HG02885 (cell line): ENCODE results near the gene SYVN1.
A peak's percentile ranks its signal among the peaks of the same experiment; 100 is the strongest.
"Not testable (repeated sequence)": the region's sequence is repeated elsewhere in the genome, so short reads cannot be mapped to it uniquely, and the experiment has no call there.

Source experiments
- ATAC-seq: cut with Tn5 transposase; IDR thresholded peaks from one replicate; pipeline ENCODE4 v1.9.1; 2021; ENCODE audit warnings: mild to moderate bottlenecking; ENCODE audit not compliant: unreplicated experiment, poor library complexity

Gene SYVN1

DNA sequence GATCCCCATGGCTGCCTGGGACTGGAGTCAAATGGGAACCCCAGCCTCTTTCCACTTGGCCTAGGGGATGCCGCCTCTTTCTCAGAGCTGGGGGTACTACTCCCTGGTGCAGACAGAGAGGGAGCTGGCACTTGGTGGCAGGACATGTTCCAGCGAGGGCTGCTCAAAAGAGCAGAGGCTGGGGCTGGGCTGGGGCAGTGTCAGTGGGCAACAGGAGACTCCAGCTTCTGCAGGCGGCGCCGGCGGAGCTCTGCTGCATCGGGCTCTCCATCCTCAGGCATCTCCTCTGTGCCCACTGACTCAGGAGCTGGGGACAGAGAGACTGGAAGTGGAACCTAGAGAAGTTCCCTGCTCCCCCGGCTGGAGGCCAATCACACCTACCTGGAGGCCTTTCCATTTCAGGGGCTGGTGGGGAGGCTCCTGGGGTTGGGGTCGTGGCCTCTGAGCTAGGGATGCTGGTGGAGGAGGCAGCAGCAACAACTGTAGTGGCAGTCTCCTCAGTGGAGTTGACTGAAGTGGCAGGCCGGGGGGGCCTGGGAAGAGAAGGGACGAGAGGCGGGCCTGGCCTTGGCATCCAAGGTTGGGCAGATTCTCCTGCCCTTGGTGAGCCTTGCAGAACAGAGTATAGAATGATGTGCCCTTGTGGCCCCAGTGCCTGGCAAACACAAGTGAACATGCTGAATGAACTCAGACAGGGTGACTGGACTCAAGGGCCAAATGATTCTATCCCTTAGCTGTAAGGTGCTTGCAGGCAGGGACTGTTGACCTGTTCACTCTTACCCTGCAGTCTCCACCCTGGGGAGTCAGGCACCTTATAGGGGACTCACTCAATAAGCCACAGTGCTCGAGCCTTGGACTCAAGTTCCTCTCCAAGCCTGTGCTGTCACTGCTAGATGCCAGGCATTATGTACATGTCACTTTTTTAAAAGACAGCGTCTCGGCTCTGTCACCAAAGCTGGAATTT is 5.9 kb downstream of the SYVN1 start:
- no peak for ATAC-seq

DNA sequence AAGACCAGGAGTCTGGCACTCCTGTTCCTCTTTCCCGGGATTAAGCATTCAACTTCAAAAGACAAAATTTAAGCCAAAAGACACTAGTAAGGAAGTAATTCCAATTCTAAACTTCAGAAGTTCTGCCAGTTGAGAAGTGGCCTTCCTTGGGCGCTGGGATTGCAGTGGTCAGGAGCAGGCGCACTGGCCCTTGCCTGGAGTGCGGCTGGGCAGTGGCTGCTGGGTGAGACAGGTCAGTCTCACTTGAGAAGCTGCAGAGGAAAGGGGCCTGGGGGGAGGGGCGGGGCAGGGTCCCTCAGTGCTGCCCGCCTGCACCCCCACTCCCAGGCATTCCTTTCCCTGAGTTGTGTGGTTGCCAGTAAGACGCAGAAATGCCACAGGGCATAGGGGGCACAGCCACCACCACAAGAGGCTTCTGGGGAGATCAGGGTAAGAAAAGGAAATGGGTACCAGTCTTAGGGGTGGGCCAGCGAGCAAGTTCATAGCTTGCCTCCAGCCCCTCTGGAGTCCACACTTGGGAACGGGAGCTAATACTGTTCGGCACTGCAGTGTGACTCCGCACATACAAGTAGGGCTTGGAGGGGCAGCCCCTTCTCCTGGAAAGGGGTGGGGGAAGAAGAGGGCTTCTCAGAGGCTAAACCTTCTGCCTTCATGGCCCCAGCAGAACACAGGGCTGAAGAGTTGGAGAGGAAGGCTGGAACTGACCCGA is 6.7 kb downstream of the SYVN1 start:
- no peak for ATAC-seq

DNA sequence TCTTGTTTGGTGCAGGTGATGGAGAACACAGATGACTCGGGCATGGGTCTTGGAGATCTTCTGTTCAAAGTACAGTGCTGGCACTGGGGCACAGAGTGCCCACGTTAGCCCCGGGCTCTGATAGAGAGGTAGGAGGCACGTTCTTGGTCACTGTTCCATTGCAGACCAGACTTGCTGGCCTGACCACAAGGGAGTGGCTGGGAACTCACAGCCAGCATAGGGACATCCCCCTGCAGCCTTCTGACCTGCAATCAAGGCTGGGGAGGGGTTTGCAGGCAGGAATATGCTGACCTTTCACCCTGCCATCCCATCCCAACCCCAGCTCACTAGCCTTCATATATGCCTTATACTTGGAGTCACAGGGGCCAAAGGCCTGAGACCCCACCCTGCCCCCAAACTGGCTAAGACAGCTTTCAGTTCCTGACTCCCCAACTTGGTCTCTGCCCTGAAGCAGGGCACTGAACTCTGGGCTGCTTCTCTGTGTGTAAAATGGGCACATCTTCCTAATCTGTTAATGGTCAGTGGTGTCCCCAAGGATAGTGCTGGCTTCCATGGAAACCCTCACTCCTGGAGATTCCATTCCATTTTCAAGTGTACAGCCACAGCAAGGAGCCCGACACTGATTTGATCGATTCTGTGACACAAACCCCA is 7.6 kb downstream of the SYVN1 start:
- no peak for ATAC-seq

DNA sequence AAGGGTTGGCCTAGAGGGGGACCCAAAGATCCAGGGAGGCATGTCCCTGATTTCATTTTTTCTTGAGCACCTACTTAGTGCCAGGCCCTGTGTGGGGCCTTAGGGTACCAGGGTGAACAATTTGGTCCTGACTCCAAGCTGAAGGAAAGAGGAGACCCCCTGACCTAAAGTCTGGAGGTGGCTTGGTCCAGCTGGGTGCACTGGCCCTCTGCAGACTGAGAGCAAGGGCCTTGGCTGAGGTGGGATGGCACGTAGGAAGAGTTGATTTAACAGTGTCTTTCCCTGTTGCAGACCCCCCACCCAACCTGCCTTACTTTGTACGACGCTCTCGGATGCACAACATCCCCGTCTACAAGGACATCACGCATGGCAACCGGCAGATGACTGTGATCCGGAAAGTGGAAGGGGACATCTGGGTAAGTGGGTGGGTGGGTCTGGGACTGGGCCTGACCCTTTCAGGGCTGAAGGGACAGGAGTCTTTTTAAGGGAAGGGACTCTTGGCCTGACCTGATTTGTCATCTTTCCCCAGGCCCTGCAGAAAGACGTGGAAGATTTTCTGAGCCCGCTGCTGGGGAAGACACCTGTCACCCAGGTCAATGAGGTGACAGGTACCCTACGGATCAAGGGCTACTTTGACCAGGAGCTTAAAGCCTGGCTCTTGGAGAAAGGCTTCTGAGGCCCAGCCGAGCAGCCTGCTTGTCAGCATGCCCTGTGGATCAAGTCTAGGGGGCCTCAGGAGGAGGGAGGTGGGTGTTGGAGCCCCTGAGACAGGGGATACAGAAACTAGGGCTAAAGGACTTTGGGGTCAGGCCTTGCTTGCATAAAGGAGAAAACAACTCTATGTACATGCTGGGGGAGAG is 8.9 kb downstream of the SYVN1 start:
- no peak for ATAC-seq

DNA sequence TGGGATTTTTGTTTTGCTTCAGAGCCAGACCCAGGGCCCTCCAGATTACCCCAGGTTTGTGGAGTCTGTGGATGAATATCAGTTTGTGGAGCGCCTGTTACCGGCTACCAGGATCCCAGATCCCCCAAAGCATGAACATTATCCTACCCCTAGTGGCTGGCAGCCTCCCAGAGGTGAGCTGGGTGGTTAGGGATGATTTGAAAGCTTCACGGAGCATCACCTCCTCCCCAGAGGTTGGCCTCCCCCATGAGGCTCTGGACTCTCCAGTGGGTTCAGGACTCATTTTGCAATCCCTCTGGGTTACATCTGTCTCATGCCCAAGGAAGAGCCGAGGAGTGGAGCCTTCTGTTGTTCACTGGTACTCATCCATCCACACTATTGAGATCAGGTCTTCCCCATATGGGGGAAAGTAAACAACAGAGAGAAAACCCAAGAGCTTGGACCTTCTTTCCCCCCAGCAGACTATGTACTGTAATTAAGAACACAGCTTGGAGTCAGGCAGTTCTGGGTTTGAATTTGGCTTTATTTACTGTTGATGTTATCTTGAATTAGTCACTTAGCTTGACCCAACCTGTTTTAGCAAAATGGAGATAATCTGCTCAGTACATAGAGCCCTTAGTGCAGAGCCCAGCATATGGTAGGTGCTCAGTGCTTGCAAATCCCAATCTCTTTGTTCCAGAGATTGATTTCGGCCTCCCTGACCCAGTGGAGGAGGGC is 9.7 kb downstream of the SYVN1 start:
- ATAC-seq, result no peak

DNA sequence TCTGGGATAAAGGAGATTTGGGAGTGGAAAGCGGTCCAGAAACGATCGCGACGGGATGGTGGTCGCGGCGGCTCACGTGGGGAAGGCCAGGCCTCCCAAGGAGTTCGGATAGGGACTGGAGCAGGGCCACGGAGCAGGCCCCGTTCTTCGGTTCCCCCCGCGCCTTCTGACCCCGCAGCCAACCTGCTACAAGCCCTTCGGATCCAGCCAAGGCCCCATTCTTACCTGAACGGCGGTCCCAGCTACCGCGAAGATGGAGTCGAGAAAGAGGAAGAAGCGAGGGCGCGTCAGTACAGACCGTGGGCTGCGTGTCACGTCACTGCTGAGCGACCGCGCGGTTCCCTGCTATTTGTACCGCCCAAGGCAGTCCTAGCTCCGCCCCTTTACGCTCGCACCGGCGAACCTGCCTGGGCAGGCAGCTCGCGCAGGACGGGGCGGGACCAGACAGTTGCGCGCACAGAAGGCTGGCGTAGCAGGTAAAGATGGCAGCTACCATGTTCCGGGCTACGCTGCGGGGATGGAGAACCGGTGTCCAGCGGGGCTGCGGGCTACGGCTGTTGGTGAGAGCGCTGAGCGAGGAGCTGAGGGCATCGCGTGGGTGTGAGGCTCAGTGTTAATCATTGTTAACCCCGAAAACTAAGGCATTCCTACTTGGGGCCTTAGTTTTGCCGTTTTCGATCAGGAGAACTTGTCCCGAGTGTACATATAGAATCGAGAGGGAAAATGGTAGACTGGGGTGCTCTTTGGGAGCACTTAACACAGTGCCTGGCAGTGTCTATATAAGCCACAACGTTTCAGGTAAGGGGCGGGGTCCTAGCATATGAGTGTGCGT is 12.2 kb downstream of the SYVN1 start, which contains the start of the genes FAU and MRPL49:
FAU (minus strand) TSS at position 270 of the 832 bp plus-strand sequence. CDS start 321 bp downstream, outside the sequence.
MRPL49 (plus strand) TSS at position 457 of the 832 bp plus-strand sequence; CDS start at position 483, 26 bp downstream.
- ATAC-seq, result peak; percentile 71

DNA sequence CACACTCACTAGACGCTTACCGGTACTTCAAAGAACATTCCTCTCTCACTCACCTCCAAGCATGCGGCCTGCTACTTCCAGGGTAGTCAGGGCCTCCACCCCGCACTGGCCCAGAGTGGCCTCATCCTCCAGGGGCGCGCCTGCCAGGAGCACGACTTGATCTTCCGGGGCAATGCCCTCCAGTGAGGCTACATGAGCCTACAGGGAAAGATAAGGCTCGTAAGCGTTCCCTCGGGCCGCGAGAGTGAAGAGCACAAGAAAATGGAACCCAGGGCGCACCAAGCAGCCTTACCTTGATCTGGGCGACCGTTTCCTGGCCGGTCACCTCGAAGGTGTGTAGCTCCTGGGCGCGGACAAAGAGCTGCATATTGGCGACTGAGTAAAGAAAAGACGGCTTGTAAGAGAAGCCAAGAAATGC is 12.9 kb downstream of the SYVN1 start:
- no peak for ATAC-seq

DNA sequence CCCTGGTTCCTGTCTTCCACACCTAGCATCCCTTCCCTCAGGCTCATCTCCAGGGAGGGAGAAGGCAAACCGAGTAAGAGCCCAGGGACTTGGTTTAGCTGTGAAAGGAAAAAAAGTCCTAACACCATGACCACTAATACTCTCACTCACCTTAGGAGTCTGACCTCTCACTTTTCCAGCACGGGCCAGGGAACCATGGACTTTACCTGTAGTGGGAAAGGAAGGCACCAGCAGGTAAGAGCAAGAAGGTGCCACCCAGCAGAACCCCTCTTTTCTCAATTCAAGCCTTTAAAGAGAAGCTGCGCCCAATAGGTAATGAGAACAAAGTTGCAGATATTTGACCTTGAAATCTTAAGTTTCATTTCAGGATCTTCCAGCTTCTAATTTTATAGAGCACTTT is 13.5 kb downstream of the SYVN1 start:
- ATAC-seq, result no peak

DNA sequence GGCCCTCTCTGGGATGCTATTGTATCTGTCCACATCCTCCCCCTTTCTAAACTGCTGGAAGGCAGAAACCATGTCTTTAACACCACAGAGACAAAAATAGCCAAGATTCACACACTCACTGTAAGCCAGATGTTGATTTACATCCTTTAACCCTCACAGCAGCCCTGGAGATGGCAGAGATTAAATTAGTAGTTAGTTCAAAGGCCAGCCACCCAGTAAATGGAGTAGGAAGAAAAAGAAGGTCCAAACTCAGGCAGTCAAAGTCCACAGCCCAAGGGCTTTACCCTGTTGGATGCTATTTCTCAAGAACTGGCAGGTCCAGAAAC is 14.7 kb downstream of the SYVN1 start:
- no peak for ATAC-seq

DNA sequence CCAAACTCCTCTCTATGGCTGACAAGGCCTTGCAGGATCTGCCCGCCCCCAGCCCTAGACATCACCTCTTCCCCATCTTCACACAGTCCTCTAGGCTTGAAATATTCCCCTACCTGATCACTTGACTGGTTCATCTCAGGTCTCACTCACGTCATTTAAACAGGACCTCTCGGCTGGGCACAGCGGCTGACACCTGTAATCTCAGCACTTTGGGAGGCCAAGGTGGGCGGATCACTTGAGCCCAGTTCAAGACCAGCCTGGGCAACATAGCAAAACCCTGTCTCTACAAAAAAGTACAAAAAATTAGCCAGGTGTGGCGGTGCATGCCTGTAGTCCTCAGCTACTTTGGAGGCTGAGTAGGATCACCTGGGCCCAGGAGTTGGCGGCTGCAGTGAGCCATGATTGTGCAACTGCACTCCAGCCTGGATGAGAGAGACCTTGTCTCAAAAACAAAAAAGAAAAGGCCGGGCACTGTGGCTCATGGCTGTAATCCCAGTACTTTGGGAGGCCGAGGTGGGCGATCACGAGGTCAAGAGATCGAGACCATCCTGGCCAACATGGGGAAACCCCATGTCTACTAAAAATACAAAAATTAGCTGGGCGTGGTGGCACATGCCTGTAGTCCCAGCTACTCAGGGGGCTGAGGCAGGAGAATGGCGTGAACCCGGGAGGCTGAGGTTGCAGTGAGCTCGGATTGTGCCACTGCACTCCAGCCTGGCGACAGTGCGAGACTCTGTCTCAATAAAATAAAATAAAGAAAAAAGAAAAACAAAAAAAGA is 15.2 kb downstream of the SYVN1 start:
- ATAC-seq, result not testable (repeated sequence)

DNA sequence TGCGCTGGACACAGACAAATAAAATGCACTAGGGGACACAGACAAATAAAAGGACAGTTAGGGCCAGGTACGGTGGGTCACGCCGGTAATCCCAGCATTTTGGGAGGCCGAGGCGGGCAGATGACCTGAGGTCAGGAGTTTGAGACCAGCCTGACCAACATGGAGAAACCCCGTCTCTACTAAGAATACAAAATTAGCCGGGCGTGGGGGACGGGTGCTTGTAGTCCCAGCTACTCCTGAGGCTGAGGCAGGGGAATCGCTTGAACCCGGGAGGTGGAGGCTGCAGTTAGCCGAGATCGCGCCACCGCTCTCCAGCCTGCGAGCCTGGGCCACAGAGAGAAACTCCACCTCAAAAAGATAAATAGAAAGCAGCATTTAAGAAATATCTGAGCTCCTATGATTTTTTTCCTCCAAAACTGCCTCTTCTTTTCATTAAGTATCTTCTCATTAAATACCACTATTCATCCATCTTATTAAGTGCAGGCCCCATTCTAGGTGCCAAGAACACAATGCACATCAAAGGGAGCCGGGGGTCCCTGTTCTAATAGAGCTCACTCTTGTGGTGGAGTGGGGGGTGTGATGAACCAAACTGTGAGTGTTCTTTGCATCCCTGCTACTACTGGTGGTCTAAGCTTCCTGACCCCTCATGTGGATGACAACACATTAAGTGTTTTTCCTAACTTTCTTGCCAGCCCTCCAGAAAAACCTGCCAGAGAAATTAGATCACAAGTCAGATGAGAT is 16.1 kb downstream of the SYVN1 start:
- ATAC-seq, result no peak

DNA sequence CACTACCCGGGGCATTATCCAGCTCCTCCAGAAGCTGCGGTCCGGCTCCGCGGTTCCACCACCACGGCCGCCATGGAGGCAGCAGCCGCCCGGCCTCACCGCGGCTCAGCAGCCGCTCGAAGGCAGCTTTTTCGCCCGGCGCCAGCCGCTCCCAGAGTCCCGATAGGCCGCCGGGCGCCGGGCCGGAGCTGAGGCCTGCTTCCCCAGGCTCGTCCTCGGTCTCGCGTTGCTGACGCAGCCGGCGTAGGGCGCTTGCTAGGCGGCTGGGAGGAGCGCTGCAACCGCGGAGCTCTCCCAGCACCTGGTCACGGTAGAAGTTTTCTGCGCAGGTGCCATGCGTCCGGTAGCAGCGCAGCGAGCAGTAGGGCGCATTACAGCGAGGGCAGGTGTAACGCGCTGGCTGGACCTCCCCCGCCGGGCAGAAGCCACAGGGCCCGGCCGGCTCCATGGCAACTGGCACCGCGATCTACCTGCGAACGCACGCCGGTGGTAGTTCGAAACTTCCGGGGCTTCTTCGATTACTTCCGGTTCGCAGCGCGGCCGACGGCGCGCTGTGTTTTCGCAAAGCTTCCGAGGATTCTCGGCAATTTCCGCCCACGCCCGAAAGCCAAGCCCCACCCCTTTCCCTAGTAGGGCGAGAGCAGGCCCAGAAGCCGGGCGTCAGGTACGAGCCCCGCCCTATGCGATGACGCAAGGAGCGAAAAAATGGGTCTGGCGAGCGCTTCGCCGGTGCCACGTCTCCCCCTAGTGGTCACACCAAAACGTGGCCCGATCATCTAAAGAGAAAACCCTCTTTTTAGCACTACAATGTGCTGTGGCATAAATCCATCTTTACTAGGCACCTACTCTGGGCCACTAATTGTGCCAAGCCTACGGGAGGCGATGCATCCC is 16.9 kb downstream of the SYVN1 start, which contains the start of gene ZNHIT2:
ZNHIT2 (minus strand) TSS at position 496 of the 891 bp plus-strand sequence; CDS start at position 448, 48 bp downstream.
- peak; percentile 70 for ATAC-seq

DNA sequence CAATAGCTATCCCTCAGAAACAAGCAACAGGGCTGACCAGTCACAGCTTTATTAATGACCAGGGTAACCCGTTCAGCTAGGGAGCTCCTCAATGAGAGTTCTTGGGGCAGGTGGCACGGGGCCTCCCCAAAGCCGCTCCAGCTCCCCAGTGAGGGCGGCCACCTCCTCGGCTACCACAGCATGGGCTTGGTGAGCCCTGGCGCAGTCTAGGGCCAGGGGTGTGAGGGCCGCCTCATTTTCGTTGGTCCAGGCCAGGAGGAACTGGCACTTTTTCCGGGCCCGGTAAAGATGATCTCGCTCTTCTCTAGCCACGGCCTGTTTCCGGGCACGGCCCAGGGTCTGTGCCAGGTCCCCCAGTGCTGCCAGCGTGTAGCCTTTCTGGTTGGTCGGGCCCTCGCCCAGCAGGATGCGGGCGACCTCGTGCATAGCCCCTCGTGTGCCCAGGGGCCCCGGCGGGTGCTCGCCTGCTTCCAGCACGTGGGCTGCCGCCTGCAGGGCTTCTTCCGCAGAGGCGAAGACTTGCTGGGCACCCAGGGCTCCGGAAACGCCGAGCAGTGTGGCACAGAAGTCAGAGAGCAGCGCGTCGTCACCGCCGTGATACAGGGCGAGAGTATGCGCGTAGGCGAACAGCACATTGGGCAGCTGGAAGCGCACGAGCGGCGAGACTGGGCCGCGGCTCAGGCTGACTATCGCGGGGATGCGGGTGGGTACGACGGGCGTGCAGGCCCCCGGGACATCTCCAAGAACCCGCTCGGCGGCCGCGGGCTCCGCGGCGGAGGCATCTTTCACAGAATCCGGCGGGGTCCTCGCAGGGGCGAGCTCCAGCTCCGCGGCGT is 17.7 kb downstream of the SYVN1 start:
- no peak for ATAC-seq

DNA sequence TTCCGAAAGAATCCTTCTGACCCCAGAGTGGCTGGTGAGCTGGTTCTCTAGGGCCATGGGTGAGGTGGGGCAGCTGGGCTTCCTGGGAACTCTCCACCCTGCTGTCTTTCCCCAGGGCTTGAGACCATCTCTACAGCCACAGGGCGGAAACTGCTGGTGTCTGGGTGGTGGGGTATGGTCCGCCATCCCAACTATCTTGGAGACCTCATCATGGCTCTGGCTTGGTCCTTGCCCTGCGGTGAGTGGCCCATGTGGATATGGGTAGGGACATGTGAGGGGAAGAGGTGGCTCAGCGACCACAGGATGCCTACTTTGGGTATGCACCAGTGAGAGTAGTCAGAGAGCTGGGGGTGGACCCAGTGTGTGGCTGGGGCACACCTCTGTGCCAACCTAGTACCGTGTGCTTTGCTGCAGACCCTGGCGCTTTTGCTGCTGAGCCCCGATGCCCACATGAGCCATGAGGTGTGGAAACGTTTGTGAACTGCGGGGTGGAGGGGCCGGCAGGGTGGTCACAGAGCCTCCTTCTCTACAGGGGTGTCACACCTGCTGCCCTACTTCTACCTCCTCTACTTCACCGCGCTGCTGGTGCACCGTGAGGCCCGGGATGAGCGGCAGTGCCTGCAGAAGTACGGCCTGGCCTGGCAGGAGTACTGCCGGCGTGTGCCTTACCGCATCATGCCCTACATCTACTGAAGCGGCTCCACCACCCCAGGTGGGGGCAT is 18.8 kb downstream of the SYVN1 start:
- no peak for ATAC-seq
